ENCODE results near the gene FARP1.

Gene FARP1

GRCh38 chr13:98333486-98333885 is 190.6 kb downstream of the FARP1 start:
- no peak for DNase-seq (ENCODE audit: low read depth in 2 of 2)
- no peak for TF ChIP-seq CTCF (IDR thresholded peaks at IDR 0.05; ENCODE audit: low read depth, low read length)
- no peak overlapping the region for H3K4me3 ChIP-seq (replicated peaks in 1 of 2; ENCODE audit: low read depth in 2 of 2, low read length in 2 of 2)

- no peak for TF ChIP-seq CTCF (IDR thresholded peaks at IDR 0.05; ENCODE audit: low read depth, low read length)
- no peak overlapping the region for H3K4me3 ChIP-seq (replicated peaks in 1 of 2; ENCODE audit: low read depth in 2 of 2, low read length in 2 of 2)
- no peak for DNase-seq (ENCODE audit: low read depth in 2 of 2)
Observed at GRCh38 chr13:98334620-98335205, 191.8 kb downstream of the FARP1 start.

DNA sequence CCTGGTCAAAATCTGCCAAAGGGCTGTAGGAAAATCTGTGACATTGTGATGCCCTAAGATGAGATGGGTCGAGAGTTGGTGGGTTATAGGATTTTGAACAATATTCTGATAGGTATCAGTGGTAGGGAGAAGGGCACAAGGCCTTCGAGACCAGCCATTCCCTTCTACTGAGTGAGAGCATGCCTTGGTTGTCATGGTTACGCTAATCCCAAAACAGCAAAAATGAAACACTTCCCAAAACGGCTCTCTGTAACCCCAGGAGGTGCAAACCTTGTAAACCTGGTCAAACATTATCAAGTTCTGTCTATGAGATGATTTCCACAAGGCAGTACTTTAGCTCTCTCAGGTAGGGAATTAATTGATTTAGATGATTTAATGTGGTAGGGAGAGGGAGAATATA is 192.8 kb downstream of the FARP1 start:
- H3K4me3 ChIP-seq (replicated peaks in 1 of 2; ENCODE audit: low read depth in 2 of 2, low read length in 2 of 2) = no peak overlapping the region
- no peak for TF ChIP-seq CTCF (IDR thresholded peaks at IDR 0.05; ENCODE audit: low read depth, low read length)
- no peak for DNase-seq (ENCODE audit: low read depth in 2 of 2)

GRCh38 chr13:98338310-98338709 is 195.4 kb downstream of the FARP1 start:
- no peak overlapping the region for H3K4me3 ChIP-seq (replicated peaks in 1 of 2; ENCODE audit: low read depth in 2 of 2, low read length in 2 of 2)
- DNase-seq (ENCODE audit: low read depth in 2 of 2) = no peak
- TF ChIP-seq CTCF (IDR thresholded peaks at IDR 0.05; ENCODE audit: low read depth, low read length) = no peak

DNA sequence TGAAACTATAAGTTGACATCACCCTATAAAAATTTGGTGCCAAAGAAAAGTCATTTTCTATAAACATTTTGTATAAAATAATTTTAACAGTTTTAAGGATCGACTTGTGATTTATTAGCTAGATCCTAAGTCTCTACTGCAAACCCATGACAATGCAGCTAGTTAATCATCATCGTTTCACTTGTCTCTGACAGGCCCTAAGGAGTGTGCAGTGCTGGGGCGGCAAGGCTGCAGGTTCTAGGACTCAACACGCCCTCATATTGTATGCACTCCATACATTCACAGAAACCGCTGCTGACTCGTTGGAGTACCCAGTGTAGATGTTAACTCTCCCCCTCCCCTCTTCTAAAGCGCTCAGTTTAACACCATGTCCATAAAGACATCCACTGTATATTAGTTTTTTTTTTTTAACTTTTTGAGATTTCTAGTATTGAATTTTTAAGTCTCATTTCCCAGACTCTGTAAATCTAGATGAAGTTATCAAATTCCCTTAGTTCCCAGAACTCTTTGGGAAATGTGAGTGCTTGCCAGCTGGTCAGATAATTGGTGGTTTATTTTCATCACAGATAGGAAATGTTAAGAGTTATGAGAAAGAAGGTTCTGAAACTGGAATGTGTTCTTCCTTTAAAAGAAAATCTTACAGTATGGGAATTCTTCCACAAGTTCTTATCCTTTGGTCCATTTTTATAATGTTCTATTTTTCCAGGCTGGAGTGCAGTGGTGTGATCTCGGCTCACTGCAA is 197.0 kb downstream of the FARP1 start:
- peak in 1 of 2 donors; percentile 25 for DNase-seq (ENCODE audit: low read depth in 2 of 2)
- no peak overlapping the region for H3K4me3 ChIP-seq (replicated peaks in 1 of 2; ENCODE audit: low read depth in 2 of 2, low read length in 2 of 2)
- no peak for TF ChIP-seq CTCF (IDR thresholded peaks at IDR 0.05; ENCODE audit: low read depth, low read length)

- H3K4me3 ChIP-seq (replicated peaks in 1 of 2; ENCODE audit: low read depth in 2 of 2, low read length in 2 of 2) = no peak overlapping the region
- DNase-seq (ENCODE audit: low read depth in 2 of 2) = no peak
- no peak for TF ChIP-seq CTCF (IDR thresholded peaks at IDR 0.05; ENCODE audit: low read depth, low read length)
Observed at GRCh38 chr13:98342953-98343352, 200.1 kb downstream of the FARP1 start.
